GM03348 (cell line): ENCODE measurements around the gene NCOA6.
A peak's percentile ranks its signal among the peaks of the same experiment; 100 is the strongest.
"Not testable (repeated sequence)": the region's sequence is repeated elsewhere in the genome, so short reads cannot be mapped to it uniquely, and the experiment has no call there.

Source experiments
- DNase-seq: peaks from one replicate; pipeline ENCODE4 v3.0.0; 2012; ENCODE audit warnings: low spot score

NCOA6 gene

DNA sequence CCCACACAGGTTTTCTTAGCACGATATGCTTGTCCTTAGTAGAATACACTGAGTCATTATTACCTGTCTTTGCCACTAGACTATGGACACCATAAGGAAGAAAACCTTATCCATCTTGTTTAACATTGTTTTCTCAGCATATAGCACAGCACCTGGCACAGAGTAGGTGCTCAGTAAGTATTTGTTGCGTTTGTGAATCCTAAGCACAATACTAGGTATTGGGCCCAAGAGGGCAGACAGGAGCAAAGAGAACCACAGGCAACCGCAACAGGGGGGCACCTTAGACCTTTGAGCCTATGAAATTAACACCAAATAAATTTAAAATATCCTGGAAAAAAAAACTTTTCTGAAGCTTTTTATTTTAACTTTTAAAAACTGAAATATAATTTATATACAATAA lies 3.7 kb upstream of the NCOA6 start:
- no peak for DNase-seq

DNA sequence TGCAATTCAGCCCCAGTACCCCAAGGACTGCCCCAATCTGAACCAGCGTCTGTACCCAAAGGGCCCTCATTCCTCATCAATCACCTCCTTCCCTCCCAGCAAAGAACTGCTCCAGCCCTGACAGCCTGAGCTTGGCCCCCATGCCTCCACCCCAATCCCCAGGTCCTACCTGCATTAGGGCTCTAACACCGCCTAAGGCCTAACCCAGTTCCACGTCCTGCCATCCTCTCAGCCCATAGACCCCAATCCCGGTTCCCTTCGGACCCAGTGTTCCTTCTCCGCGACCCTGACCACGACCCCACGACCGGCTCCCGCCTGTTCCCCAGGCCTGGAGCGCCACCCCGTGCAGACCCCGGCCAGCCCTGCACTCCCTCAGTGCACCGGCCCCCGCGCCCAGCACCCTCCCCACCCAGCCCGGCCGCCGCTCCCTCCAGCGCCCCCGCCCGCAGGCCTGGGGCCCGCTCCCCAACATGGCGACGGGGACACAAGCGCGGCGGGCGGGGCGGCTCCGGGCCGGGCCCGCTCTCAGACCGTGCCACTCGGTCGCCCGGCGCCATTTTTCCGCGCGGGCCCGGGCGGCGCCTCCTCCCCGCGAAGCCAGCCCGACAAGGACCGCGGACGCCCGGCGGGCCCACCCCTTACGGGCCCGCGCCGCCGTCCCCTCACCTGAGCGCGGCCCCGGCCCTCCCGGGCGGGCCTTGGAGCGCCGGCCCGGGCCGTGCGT lies 483 bp downstream of the NCOA6 start:
- DNase-seq = peak; percentile 89

DNA sequence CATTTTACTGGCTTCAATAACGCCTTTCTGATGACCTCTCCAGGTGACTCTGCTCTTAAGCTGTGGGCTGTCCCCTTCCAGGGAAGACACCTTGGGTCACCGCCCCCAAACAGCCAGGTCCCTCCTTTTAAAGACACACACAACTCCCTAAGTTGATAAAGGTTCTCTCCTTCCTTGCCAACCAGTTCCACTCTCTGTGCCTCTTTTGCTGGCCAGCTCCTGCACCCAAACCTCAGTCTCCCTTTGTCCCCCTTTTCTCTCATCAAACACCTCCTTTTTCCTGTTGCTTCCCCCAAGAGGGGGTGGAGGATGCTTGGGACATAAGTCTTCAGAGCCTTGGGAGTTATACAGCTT lies 1.0 kb downstream of the NCOA6 start:
- peak; percentile 66 for DNase-seq

DNA sequence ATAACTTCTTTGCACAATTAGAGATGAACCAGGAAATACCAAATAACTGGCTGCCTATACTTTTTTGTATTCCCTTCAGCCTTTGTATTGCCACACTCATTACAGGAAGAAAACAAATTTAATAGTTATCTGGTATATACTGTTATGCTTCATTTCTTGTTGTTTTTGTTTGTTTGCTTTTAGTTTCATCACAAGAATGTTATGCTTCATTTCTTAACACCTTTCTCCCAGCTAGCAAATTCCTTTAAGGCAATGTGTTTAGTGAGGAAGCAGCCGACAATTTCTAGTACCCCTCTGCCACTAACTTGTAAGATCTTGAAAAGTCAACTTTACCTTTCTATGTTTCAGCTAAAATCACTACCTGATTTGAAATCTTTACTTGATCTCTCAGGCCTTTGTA lies 1.4 kb downstream of the NCOA6 start:
- DNase-seq = no peak

DNA sequence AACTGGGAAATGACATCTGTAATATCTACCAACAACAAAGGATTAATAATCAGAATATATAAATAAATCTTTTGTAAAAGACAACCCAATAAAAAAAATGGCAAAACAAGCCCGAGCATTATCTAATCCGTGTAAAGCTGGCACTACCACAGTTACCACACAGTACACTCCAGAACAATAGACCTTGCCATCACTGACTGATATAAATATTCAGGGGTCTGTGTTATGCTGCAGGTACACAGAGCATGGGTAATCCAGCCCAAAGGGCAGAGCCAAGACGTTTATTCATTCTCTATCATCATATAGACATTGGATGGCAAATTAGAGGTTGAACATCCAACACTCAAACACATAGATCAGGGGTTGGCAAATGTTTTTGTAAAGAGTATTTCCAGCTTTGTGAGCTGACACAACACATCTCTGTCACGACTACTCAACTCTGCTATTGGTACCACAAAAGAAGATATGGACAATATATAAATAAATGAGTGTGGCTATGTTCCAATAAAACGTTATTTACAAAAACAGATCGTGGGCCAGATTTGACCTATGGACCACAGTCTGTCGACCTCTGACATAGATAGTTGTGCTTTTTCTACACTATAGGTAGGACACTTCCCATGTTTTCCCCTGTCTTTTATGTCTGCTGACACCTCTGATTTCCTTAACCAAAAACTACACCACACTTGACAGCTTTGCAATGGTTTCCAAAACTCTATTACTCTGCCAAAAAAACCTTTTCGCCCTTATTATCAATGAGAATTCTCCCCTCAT lies 4.5 kb downstream of the NCOA6 start:
- DNase-seq = no peak

DNA sequence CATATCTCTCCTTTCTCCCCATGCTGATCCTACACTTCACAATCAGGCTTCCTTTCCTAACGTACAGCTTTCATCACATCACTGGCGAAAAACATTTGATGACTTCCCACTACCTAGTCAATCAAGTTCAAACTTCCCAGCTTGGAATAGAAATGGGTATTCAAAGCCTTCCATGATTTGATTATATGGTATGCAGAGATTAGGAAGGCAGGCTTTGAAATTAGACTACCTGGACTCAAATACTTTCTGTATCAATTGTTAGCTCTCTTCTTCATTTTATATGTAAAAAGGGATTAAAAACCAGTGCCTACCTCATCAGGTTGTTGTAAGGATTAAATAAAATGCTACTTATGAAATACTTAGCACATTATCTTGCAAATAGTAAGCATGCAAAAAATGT lies 7.7 kb downstream of the NCOA6 start:
- DNase-seq = no peak

DNA sequence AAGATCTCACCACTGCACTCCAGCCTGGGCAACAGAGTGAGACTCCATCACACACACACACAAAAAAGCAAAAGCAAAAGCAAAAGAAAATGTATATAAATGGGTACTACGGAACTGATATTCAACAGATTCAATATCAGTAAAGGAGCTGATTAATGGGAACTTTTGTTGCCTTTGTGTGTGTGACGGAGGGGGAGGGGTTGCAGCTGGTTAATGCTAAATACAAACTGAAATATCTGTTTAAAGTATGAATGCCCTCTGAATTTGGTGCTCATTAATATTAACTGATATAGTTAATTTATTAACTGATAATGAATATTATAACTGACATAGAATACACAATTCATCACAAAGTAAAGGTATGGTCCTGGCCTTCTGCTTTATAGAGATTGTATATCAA lies 8.4 kb downstream of the NCOA6 start:
- no peak for DNase-seq

DNA sequence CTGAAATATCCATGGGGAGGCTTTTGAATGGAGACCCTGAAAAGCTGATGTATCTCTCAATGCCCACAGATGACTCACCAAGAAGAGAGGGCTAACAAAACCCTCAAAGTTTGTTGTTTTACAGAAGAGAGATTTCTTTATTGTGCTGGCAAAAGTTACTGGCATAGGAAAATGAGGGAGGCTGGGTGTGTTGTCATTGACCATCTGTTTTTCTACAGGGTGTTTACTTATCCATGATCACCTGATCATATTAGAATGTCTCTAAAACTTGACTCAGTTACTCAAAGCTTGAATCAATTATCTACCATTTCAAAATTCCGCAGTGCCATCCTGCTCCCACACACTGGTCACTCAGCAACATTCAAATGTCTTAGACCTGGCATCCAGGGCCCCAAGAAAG lies 9.8 kb downstream of the NCOA6 start:
- DNase-seq = peak; percentile 9

DNA sequence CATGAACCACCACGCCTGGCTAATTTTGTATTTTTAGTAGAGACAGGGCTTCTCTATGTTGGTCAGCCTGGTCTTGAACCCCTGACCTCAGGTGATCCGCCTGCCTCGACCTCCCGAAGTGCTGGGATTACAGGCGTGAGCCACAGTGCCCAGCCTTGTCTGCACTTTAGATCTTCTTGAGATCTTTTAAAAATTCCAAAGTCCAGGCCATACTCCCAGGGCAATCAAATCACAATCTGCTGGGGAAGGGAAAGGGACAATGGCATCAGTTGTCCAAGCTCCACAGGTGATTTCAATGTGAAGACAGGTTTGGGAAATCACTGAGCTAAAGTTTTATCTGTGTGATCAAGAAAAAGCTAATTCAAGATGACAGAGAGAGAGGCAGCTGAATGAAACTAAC lies 16.9 kb downstream of the NCOA6 start:
- DNase-seq = no peak

DNA sequence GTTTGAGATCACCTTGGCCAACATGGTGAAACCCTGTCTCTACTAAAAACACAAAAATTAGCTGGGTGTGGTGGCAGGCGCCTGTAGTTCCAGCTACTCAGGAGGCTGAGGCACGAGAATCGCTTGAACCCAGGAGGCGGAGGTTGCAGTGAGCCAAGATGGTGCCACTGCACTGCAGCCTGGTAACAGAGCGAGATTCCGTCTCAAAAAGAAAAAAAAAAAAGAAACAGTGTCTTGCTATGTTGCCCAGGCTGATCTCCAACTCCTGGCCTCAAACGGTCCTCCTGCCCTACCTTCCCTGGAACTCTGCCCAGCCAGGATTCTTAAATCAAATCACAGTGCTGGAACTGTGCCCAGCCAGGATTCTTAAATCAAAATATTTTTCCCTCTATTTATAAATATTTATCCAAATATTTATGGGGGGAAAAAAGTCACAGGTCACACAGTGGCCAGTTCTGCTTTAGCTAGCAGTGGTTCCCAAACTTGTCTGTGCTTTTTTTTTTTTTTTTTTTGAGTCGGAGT lies 17.4 kb downstream of the NCOA6 start:
- DNase-seq = not testable (repeated sequence)

DNA sequence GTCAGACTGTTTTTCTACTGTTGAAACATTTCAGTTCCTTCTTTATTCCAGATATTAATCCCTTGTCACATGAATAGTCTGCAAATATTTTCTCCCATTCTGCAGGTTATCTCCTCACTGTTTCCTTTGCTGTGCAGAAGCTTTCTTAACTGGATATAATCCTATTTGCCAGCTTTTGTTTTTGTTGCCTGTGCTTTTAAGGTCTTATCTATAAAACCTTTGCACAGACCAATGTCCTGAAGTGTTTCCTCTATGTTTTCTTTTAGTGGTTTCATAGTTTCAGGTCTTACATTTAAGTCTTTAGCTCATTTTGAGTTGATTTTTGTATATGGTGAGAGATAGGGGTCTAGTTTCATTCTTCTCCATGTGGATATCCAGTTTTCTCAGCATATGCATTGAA lies 19.2 kb downstream of the NCOA6 start:
- DNase-seq = no peak

DNA sequence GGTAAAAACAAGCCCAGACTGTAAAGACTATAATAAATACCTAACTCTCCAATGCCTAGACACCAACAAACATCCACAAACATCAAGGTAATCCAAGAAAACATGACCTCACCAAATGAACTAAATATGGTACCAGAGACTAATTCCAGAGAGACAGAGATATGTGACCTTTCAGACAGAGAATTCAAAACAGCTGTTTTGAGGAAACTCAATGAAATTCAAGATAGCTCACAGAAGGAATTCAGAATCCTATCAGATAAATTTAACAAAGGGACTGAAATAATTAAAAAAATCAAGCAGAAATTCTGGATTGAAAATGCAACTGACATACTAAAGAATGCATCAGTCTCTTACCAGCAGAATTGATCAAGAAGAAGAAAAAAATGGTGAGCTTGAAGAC lies 26.6 kb downstream of the NCOA6 start:
- DNase-seq = no peak

DNA sequence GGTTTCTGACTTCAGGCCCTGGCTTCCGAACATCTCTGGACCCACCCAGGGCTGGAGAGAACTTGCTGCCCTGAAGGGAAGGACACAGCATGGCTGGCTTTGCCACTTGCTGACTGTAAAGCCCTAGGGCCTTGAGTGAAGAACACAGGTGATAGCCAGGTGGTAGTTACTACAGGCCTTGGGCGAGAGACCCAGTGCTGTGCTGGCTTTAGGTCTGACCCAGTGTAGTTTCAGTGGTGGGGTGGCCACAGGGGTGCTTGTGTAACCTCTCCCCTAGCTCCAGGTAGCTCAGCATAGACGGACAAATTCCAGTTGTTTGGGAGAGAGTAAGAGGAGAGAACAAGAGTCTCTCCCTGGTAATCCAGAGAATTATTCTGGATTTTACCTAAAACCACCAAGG lies 27.1 kb downstream of the NCOA6 start:
- no peak for DNase-seq

DNA sequence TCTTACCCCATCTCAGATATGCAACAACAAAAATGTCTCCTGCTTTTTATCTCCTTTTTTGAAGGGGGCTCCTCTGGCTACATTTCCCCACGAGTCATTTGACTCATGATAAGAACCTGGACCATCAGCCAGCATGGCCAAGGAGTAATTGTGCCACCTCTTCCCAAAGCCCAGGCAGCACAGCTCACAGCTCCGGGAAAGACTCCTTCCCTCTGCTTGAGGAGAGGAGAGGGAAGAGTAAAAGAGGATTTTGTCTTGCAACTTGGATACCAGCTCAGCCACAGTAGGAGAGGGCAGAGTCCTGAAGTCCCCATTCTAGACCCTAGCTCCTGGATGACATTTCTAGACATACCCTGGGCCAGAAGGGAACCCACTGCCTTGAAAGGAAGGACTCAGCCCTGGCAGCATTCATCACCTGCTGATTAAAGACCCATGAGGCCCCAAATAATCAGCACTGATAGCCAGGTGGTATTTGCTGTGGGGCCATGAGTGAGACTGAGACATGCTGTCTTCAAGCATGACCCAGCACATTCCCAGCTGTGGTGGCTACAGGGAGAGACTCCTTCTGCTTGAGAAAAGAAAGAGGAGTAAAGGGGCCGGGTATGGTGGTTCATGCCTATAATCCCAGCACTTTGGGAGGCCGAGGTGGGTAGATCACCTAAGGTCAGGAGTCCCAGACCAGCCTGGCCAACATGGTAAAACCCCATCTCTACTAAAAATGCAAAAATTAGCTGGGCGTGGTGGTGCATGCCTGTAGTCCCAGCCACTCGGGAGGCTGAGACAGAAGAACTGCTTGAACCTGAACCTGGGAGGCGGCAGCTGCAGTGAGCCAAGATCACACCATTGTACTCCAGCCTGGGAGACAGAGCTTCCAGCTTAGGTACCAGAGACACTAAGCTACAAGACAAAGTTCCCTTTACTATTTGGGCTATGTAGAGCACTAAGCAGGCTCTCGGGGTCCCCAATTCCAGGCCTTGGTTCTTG lies 28.1 kb downstream of the NCOA6 start:
- DNase-seq = no peak

DNA sequence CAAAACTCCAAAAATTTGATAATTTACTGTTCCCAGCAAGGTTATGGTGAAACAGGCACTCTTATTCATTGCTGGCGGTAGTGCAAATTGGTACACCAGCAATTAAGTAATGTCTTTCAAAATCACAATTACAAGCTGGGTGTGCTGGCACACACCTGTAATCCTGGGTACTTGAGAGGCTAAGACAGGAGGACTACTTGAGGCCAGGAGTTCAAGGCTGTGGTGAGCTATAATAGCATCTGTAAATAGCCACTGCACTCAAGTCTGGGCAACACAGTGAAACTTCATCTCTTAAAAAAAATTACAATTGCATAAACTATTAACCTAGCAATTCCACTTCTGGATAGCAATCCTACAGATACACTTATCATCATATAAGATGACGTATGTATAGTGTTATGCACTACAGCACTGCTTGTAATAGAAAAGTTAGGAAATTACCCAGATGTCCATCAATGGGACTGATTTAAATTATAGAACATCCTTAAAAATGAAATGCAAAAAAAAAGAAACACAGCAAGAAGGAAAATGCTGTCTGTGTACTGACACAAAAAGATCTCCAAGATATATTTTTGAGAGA lies 31.4 kb downstream of the NCOA6 start:
- DNase-seq = no peak

DNA sequence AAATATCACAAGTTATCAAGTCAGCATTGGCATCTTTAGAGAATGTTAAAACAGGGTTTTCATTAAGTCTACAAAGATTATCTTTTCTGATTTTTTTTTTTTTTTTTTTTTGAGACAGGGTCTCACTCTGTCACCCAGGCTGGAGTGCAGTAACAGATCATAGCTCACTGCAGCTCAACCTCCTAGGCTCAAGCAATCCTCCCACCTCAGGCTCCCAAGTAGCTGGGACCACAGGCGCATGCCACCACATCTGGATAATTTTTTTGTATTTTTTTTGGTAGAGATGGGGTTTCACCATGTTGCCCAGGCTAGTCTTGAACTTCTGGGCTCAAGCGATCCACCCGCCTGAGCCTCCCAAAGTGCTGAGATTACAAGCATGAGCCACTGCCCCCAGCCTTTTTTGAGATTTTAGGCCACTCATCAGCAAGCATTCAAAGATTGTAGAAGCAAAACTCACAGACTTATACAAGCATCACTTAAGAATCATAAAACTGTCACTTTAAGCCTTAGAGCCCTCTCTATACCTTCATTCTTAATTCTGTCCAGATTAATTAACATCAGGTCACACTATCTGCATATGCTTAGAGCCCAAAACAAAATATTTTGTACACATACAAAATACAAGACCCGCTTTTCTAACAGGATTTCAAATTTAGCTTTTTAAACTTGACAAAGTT lies 32.6 kb downstream of the NCOA6 start:
- DNase-seq = no peak

DNA sequence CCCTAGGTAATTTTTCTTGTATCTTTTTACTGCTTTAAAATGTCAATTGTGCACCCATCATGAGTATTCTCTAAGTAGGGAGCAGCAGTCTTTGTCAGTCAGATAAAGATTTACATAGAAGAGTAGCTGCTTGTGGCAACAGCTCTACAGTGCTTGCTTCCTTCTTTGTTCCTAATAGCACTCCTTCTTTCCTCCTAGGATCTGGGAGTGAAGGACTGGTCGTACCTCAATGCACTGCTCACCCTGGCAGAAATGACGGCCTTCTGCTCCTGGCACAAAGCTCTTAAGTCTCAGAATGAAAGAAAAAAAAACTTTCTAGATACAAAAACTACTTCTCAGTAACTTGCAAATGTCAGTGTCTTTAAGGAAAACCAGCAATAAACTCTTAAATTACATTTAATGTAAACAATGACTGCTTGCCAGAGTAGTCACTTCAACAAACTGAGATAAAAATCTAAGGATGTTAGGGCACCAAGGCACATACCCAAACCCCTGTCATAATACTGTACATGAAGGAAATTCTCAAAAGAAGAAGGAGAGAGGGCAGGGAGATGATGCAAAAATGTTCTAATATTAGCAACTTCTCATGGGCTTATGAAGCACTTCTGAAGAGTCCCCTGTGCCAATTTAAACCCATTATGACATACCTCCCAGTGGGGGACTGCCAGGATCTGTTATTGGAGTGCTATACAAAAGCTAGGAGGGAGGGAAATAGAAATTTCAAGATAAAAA lies 34.0 kb downstream of the NCOA6 start:
- peak; percentile 65 for DNase-seq

DNA sequence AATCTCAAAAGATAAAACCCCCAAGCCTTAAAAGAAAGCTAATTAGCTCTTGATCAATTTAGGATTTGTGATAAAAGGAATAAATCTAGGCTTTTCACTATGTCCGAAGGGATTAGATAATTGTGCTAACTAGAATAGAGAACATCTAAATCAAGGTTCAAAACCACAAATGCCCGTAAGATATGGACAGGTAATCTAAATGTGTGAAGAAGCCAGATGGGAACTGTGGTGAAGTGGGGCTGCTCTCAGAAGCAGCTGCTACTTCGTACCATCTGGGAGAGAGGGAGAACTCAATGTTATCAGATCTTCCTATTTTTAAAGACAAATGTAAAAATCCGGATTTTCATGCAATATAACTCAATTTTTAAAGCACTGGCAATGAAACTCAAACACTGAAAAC lies 44.2 kb downstream of the NCOA6 start:
- no peak for DNase-seq

DNA sequence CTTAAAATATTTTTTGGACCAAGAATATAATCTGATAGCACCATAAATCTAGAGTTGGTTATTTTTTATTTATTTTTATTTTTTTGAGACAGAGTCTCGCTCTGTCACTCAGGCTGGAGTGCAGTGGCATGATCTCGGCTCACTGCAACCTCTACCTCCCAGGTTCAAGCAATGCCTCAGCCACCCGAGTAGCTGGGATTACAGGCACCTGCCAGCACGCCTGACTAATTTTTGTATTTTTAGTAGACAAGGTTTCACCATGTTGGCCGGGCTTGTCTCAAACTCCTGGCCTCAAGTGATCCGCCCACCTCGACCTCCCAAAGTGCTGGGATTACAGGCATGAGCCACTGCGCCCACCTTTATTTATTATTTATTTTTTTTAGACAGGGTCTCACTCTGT lies 45.2 kb downstream of the NCOA6 start:
- not testable (repeated sequence) for DNase-seq

DNA sequence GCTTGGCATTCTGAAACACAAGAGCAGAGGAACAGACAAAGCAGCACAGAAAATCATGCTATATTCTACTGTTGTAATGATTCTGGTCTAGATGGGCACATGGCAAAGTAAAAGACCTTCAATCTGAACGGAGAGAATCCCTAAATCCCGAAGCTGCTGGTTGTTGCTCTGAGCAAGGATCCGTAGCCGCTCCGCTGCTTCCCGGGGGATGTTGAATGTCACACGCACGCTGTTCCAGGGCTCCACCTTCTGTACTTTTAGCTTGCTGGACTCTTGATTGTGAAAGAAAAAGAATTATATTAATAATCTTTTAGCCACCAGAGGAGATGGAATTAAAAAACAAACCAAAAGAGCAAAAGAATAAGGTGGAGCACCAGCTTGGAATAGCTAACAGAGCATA lies 49.3 kb downstream of the NCOA6 start:
- DNase-seq = no peak

DNA sequence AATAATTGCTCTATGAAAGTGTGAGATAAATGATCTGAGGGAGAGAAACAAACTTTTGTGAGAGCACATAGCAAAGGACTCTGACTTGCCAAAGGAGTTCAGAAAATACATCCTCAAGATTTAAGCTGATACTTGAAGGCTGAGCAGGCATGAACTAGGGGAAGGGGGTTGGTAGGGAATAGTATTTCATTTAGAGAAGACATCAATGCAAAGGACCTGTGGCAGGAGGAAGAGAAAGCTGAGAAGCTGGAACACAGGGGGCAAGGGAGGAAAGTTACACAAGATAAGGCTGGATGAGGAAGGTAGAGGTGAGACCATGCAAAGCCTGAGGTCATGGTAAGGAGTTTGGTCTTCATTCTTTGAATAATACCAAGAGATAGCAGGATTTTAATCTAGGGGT lies 50.6 kb downstream of the NCOA6 start:
- no peak for DNase-seq
